Peyer's patch (tissue), 4 donors: ENCODE data around the gene ZNF471.

ENCODE experiments used
- CTCF ChIP-seq, 6 experiments: fragments of 450-650 bp in 4 of 6; fragments of 200-600 bp in 2 of 6; sonication (generic) in 1 of 6; IDR thresholded peaks; one replicate each; pipeline ENCODE4 v1.5.1; 2017 to 2019; ENCODE audit warnings: antibody characterized with exemption in 6 of 6, mild to moderate bottlenecking in 3 of 6, moderate library complexity in 1 of 6
- POLR2A ChIP-seq, 2 donors: fragments of 450-650 bp; IDR thresholded peaks; one replicate each; pipeline ENCODE4 v1.5.1; 2017; ENCODE audit warnings: antibody characterized with exemption in 2 of 2, mild to moderate bottlenecking in 2 of 2, moderate library complexity in 2 of 2

- TF ChIP-seq POLR2A (IDR thresholded peaks at IDR 0.05) (no peak), CTCF (IDR thresholded peaks at IDR 0.05) (no peak)
These were observed 70.3 kb downstream of the ZNF471 start for GRCh38 chr19:56577719-56578602.
